NCI-H748 (cell line): ENCODE results near the gene SETD1B.

Source experiments
- DNase-seq: peaks from one replicate; lab custom pipeline; 2025; ENCODE audit not compliant: unreplicated experiment; lab: John Stamatoyannopoulos, UW

Gene SETD1B

GRCh38 chr12:121795034-121795968, 8.5 kb upstream of the SETD1B start:
- DNase-seq, result peak; percentile 75

GRCh38 chr12:121796855-121797751, 6.7 kb upstream of the SETD1B start:
- peak; percentile 93 for DNase-seq

- peak; percentile 93 for DNase-seq
Observed at GRCh38 chr12:121797937-121798786, 5.6 kb upstream of the SETD1B start.

GRCh38 chr12:121798787-121799155, 5.0 kb upstream of the SETD1B start:
- DNase-seq, result peak; percentile 65

- DNase-seq, result peak; percentile 81
Observed at GRCh38 chr12:121799156-121799841, 4.5 kb upstream of the SETD1B start.

GRCh38 chr12:121799842-121800693, 3.7 kb upstream of the SETD1B start:
- DNase-seq, result peak; percentile 75

GRCh38 chr12:121800694-121801594, 2.9 kb upstream of the SETD1B start:
- peak; percentile 77 for DNase-seq

GRCh38 chr12:121801595-121802484, 2.0 kb upstream of the SETD1B start:
- peak; percentile 92 for DNase-seq

- no peak for DNase-seq
Observed at GRCh38 chr12:121802485-121802842, 1.3 kb upstream of the SETD1B start.

GRCh38 chr12:121802843-121803698, 738 bp upstream of the SETD1B start:
- DNase-seq, result peak; percentile 98

- peak; percentile 46 for DNase-seq
Observed at GRCh38 chr12:121804417-121805111, 755 bp downstream of the SETD1B start.

GRCh38 chr12:121805171-121806008, 1.6 kb downstream of the SETD1B start:
- DNase-seq, result peak; percentile 47

GRCh38 chr12:121806009-121806545, 2.3 kb downstream of the SETD1B start:
- no peak for DNase-seq

- peak; percentile 12 for DNase-seq
Observed at GRCh38 chr12:121806546-121807423, 3.0 kb downstream of the SETD1B start.
